Spinal cord (tissue), 10 donors: ENCODE measurements around the gene PLBD1. TPM values are rescaled to one million over a fixed set of nuclear protein-coding genes. Genes with fewer than 3 reads are reported as not detected.

Source experiments
- DNase-seq, 6 donors: peaks; one replicate each; pipeline versions ENCODE4 v3.0.0 to v3.0.0-alpha.2; 2013 to 2015; ENCODE audit warnings: low spot score in 6 of 6, low read depth in 4 of 6
- H3K27ac ChIP-seq: one replicate; pipeline ENCODE4 v1.5.1; 2013; ENCODE audit warnings: low read depth, low read length, control low read depth
- H3K27me3 ChIP-seq: one replicate; pipeline ENCODE4 v1.6.1; 2013; ENCODE audit warnings: low read length; ENCODE audit not compliant: control insufficient read depth, insufficient read depth
- H3K36me3 ChIP-seq: one replicate; pipeline ENCODE4 v1.6.1; 2013; ENCODE audit warnings: low read length; ENCODE audit not compliant: control insufficient read depth, insufficient read depth
- H3K4me1 ChIP-seq: one replicate; pipeline ENCODE4 v1.6.1; 2013; ENCODE audit warnings: low read length; ENCODE audit not compliant: control insufficient read depth, insufficient read depth
- H3K4me3 ChIP-seq: one replicate; pipeline ENCODE4 v1.5.1; 2013; ENCODE audit warnings: low read depth, low read length, control low read depth
- H3K9me3 ChIP-seq: one replicate; pipeline ENCODE4 v1.6.1; 2013; ENCODE audit warnings: low read length; ENCODE audit not compliant: control insufficient read depth, insufficient read depth
- WGBS: methylation state at CpG from one replicate; pipeline ENCODE4 v1.1.5; 2013; ENCODE audit warnings: missing lambda C conversion rate; ENCODE audit not compliant: insufficient coverage; 5-methylcytosine and 5-hydroxymethylcytosine counted together
- polyA plus RNA-seq, 2 donors: library from polyadenylated mRNA; unstranded; fragments of 120-200 nt; gene quantifications; one replicate each; pipeline ENCODE4 v1.2.1, GENCODE V29; 2013; ENCODE audit not compliant: insufficient read length in 2 of 2
- total RNA-seq, 2 donors: library from RNA; depleted of rRNA in 1 of 2; stranded (reverse); fragments of 120-200 nt in 1 of 2; fragments of >200 nt in 1 of 2; gene quantifications; one replicate each; pipeline versions ENCODE4 v1.2.3 to v1.2.4, GENCODE V29; 2013 to 2014
- donor health status: healthy.

The PLBD1 gene
- total and polyA plus RNA-seq, 4 donors = 4.1 to 50.7 (median 17.9) TPM

GRCh38 chr12:14572401-14572800 lies 4.7 kb upstream of the PLBD1 start:
- WGBS = no CpG with 5 or more reads among the region's 4 CpGs
- no peak for DNase-seq

GRCh38 chr12:14571779-14572178 lies 4.1 kb upstream of the PLBD1 start:
- no peak for DNase-seq
- Histone ChIP-seq H3K9me3 (no peaks in the 10 kb centered on the region), H3K27me3 (peaks cover 11% of the 10 kb centered on the region), H3K4me3 (no peak overlapping the region), H3K36me3 (no peaks in the 10 kb centered on the region), H3K4me1 (peaks cover 11% of the 10 kb centered on the region), H3K27ac (no peak overlapping the region)
- WGBS = no CpG with 5 or more reads among the region's 3 CpGs

More at GRCh38 chr12:14572401-14572800, 4.7 kb upstream of the PLBD1 start:
- no peaks in the 10 kb centered on the region for H3K9me3 ChIP-seq
- H3K4me3 ChIP-seq = no peak overlapping the region
- H3K4me1 ChIP-seq = peaks cover 6% of the 10 kb centered on the region
- no peak overlapping the region for H3K27ac ChIP-seq
- peaks cover 6% of the 10 kb centered on the region for H3K27me3 ChIP-seq
- H3K36me3 ChIP-seq = no peaks in the 10 kb centered on the region

GRCh38 chr12:14570231-14570630 lies 2.5 kb upstream of the PLBD1 start:
- DNase-seq = no peak
- Histone ChIP-seq H3K4me1 (peaks cover 12% of the 10 kb centered on the region), H3K27ac (no peak overlapping the region), H3K9me3 (no peaks in the 10 kb centered on the region), H3K27me3 (peaks cover 11% of the 10 kb centered on the region), H3K36me3 (no peaks in the 10 kb centered on the region), H3K4me3 (no peak overlapping the region)
- WGBS = no CpG with 5 or more reads among the region's 1 CpG

- H3K27ac ChIP-seq = no peak overlapping the region
- no peak overlapping the region for H3K4me3 ChIP-seq
- DNase-seq = no peak
- no peaks in the 10 kb centered on the region for H3K36me3 ChIP-seq
- WGBS = no CpG with 5 or more reads among the region's 2 CpGs
- H3K27me3 ChIP-seq = peaks cover 11% of the 10 kb centered on the region
- peaks cover 12% of the 10 kb centered on the region for H3K4me1 ChIP-seq
- no peaks in the 10 kb centered on the region for H3K9me3 ChIP-seq
Observed at GRCh38 chr12:14564336-14564959, 3.2 kb downstream of the PLBD1 start.

- Histone ChIP-seq H3K27ac (no peak overlapping the region), H3K9me3 (no peaks in the 10 kb centered on the region), H3K27me3 (peaks cover 10% of the 10 kb centered on the region), H3K4me3 (no peak overlapping the region), H3K36me3 (no peaks in the 10 kb centered on the region), H3K4me1 (peaks cover 11% of the 10 kb centered on the region)
- WGBS = 91% methylated on average over 4 of the region's 4 CpGs
- no peak for DNase-seq
Observed at GRCh38 chr12:14563046-14563445, 4.6 kb downstream of the PLBD1 start.

- peaks cover 4% of the 10 kb centered on the region for H3K27me3 ChIP-seq
- no peak overlapping the region for H3K4me3 ChIP-seq
- peaks cover 6% of the 10 kb centered on the region for H3K4me1 ChIP-seq
- no peaks in the 10 kb centered on the region for H3K9me3 ChIP-seq
- no peak overlapping the region for H3K27ac ChIP-seq
- no peaks in the 10 kb centered on the region for H3K36me3 ChIP-seq
- DNase-seq = no peak
- no CpG with 5 or more reads among the region's 6 CpGs for WGBS
Observed at GRCh38 chr12:14562279-14562678, 5.4 kb downstream of the PLBD1 start.

- H3K4me1 ChIP-seq = peaks cover under 1% of the 10 kb centered on the region
- H3K4me3 ChIP-seq = no peak overlapping the region
- 99% methylated on average over 7 of the region's 9 CpGs for WGBS
- H3K9me3 ChIP-seq = no peaks in the 10 kb centered on the region
- H3K36me3 ChIP-seq = no peaks in the 10 kb centered on the region
- DNase-seq = no peak
- H3K27ac ChIP-seq = no peak overlapping the region
- no peaks in the 10 kb centered on the region for H3K27me3 ChIP-seq
Observed at GRCh38 chr12:14561677-14562238, 5.9 kb downstream of the PLBD1 start.

GRCh38 chr12:14560904-14561574 lies 6.6 kb downstream of the PLBD1 start:
- Histone ChIP-seq H3K4me1 (no peaks in the 10 kb centered on the region), H3K27me3 (no peaks in the 10 kb centered on the region), H3K27ac (no peak overlapping the region), H3K36me3 (no peaks in the 10 kb centered on the region), H3K4me3 (no peak overlapping the region), H3K9me3 (no peaks in the 10 kb centered on the region)
- no peak for DNase-seq
- 76% methylated on average over 4 of the region's 6 CpGs for WGBS

GRCh38 chr12:14558473-14558959 lies 9.2 kb downstream of the PLBD1 start:
- H3K4me1 ChIP-seq = no peaks in the 10 kb centered on the region
- 62% methylated on average over 2 of the region's 4 CpGs for WGBS
- H3K36me3 ChIP-seq = no peaks in the 10 kb centered on the region
- H3K9me3 ChIP-seq = no peaks in the 10 kb centered on the region
- H3K4me3 ChIP-seq = no peak overlapping the region
- no peaks in the 10 kb centered on the region for H3K27me3 ChIP-seq
- H3K27ac ChIP-seq = no peak overlapping the region
- DNase-seq = no peak

- no peak for DNase-seq
- Histone ChIP-seq H3K4me1 (no peaks in the 10 kb centered on the region), H3K27me3 (no peaks in the 10 kb centered on the region), H3K36me3 (no peaks in the 10 kb centered on the region), H3K9me3 (no peaks in the 10 kb centered on the region), H3K27ac (no peak overlapping the region), H3K4me3 (no peak overlapping the region)
- 94% methylated on average over 5 of the region's 8 CpGs for WGBS
Observed at GRCh38 chr12:14557966-14558365, 9.7 kb downstream of the PLBD1 start.
